ENCODE data around the gene RPS16. TPM values are rescaled to one million over a fixed set of nuclear protein-coding genes. Genes with fewer than 3 reads are reported as not detected.

The RPS16 gene
- total and polyA plus RNA-seq, 9 donors = 2,348 to 7,403 (median 4,531) TPM

- Histone ChIP-seq H3K9me3 (no peaks in the 10 kb centered on the region), H3K4me1 (ENCODE audit: insufficient read depth) (peaks cover 3% of the 10 kb centered on the region), H3K27me3 (no peaks in the 10 kb centered on the region), H3K4me3 (no peak overlapping the region), H3K36me3 (no peaks in the 10 kb centered on the region), H3K27ac (peak overlapping the region; percentile 87 to 98)
- TF ChIP-seq POLR2A (IDR thresholded peaks at IDR 0.05) (no peak), EP300 (IDR thresholded peaks at IDR 0.05) (no peak), CTCF (IDR thresholded peaks at IDR 0.05) (no peak)
- intact Hi-C loops (cut with DNase I) = no loop called here
- DNase-seq = peak in 2 of 5 donors; percentile 62
- WGBS, 3 donors = 86 to 88% (median 88%) methylated on average over 17 of the region's 17 CpGs
Measured at GRCh38 chr19:39405261-39405957, 30.3 kb downstream of the RPS16 start.

GRCh38 chr19:39403331-39404312 lies 32.1 kb downstream of the RPS16 start:
- TF ChIP-seq CTCF (IDR thresholded peaks at IDR 0.05) (no peak), EP300 (IDR thresholded peaks at IDR 0.05) (peak; percentile 99), POLR2A (IDR thresholded peaks at IDR 0.05) (peak; percentile 78)
- Histone ChIP-seq H3K9me3 (no peaks in the 10 kb centered on the region), H3K4me1 (ENCODE audit: insufficient read depth) (peaks cover 3% of the 10 kb centered on the region), H3K27ac (peak overlapping the region; percentile 96 to 99), H3K36me3 (no peaks in the 10 kb centered on the region), H3K4me3 (peak overlapping the region; percentile 55), H3K27me3 (no peaks in the 10 kb centered on the region)
- intact Hi-C loops (cut with DNase I) = loop anchor here in 1 of 4 donors (5.0 kb wide), 1 partner anchor 576 kb away; no protein-coding TSS in a partner anchor
- DNase-seq = peak; percentile 99 to 100 (median 99)
- 1 to 2% (median 1%) methylated on average over 35 to 43 of the region's 43 CpGs for WGBS, 3 donors

GRCh38 chr19:39402346-39403300 lies 33.1 kb downstream of the RPS16 start:
- 2% methylated on average over 58 to 59 of the region's 59 CpGs for WGBS, 3 donors
- Histone ChIP-seq H3K9me3 (no peaks in the 10 kb centered on the region), H3K4me1 (ENCODE audit: insufficient read depth) (peaks cover 7% of the 10 kb centered on the region), H3K4me3 (peak overlapping the region; percentile 55), H3K27me3 (no peaks in the 10 kb centered on the region), H3K36me3 (no peaks in the 10 kb centered on the region), H3K27ac (peak overlapping the region; percentile 96 to 99)
- TF ChIP-seq CTCF (IDR thresholded peaks at IDR 0.05) (no peak), POLR2A (IDR thresholded peaks at IDR 0.05) (peak; percentile 46), EP300 (IDR thresholded peaks at IDR 0.05) (peak; percentile 94)
- intact Hi-C loops (cut with DNase I) = loop anchor here in 1 of 4 donors (5.0 kb wide), 1 partner anchor 575 kb away; no protein-coding TSS in a partner anchor
- peak; percentile 95 to 98 (median 96) for DNase-seq
